Measurements from ENCODE around the gene SLC24A1.

SLC24A1 gene

GRCh38 chr15:65651831-65652749 lies 30.4 kb downstream of the SLC24A1 start:
- no peak for DNase-seq (ENCODE audit: low spot score)

GRCh38 chr15:65653341-65653740 lies 31.6 kb downstream of the SLC24A1 start:
- DNase-seq (ENCODE audit: low spot score), result peak; percentile 48

- DNase-seq (ENCODE audit: low spot score), result no peak
These were observed 32.2 kb downstream of the SLC24A1 start for GRCh38 chr15:65653801-65654521.

- DNase-seq (ENCODE audit: low spot score), result peak; percentile 39
These were observed 33.3 kb downstream of the SLC24A1 start for GRCh38 chr15:65655026-65655425.

- DNase-seq (ENCODE audit: low spot score), result no peak
These were observed 33.7 kb downstream of the SLC24A1 start for GRCh38 chr15:65655457-65655856.

- DNase-seq (ENCODE audit: low spot score), result no peak
These were observed 37.8 kb downstream of the SLC24A1 start for GRCh38 chr15:65659502-65660052.

- no peak for DNase-seq (ENCODE audit: low spot score)
These were observed 39.2 kb downstream of the SLC24A1 start for GRCh38 chr15:65660927-65661326.

- no peak for DNase-seq (ENCODE audit: low spot score)
These were observed 41.8 kb downstream of the SLC24A1 start for GRCh38 chr15:65663521-65663920.

- DNase-seq (ENCODE audit: low spot score), result no peak
These were observed 44.5 kb downstream of the SLC24A1 start for GRCh38 chr15:65666257-65666656.

- DNase-seq (ENCODE audit: low spot score), result no peak
These were observed 53.8 kb downstream of the SLC24A1 start for GRCh38 chr15:65675551-65675950.

GRCh38 chr15:65676123-65676522 lies 54.4 kb downstream of the SLC24A1 start:
- DNase-seq (ENCODE audit: low spot score), result no peak

- no peak for DNase-seq (ENCODE audit: low spot score)
These were observed 58.8 kb downstream of the SLC24A1 start for GRCh38 chr15:65680544-65680943.

- DNase-seq (ENCODE audit: low spot score), result no peak
These were observed 60.7 kb downstream of the SLC24A1 start for GRCh38 chr15:65682404-65682911.

- DNase-seq (ENCODE audit: low spot score), result no peak
These were observed 66.7 kb downstream of the SLC24A1 start for GRCh38 chr15:65688462-65688861.

- DNase-seq (ENCODE audit: low spot score), result no peak
These were observed 68.4 kb downstream of the SLC24A1 start for GRCh38 chr15:65690173-65690572.

GRCh38 chr15:65690778-65691177 lies 69.0 kb downstream of the SLC24A1 start:
- no peak for DNase-seq (ENCODE audit: low spot score)

GRCh38 chr15:65695081-65695480 lies 73.3 kb downstream of the SLC24A1 start:
- DNase-seq (ENCODE audit: low spot score), result no peak

All from AG20443 (cell line).